Measurements from ENCODE around the gene NHS.

NHS gene

DNA sequence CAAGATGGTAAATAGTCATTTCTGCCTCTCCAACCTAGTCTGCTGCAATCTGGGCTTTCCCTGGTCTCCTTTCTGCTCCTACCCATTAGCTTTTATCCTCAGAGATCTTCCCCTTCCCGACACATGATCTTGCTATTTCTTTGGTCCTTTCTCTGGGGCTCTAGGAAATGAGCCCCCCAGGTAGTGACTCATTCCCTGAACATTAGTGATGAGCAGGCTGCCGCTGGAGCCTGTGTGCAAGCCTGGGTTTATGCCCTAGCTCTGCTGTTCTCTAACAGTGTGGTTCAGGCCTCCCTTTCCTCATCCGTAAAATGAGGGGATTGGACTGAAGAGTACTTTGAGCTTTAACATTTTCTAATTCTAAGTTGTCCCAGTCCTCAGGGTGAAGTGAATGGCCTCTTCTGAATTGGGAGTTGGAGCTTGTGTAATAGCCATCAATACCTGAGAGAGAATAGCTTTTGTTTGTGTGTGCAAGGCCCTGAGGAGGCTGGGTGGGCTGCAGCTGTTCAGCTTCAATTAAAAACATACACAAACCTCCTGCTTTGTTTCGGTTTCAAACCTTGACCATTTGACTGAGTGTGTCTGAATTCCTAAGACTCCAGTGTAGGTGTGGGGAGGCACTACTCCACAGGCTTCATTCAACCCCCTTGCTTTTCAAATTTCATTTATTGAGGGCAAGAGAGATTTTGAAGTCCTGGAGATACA lies 246.7 kb downstream of the NHS start:
- Histone ChIP-seq H3K9me3 (no peaks in the 10 kb centered on the region), H3K36me3 (no peaks in the 10 kb centered on the region), H3K27ac (no peak overlapping the region), H3K27me3 (no peaks in the 10 kb centered on the region), H3K4me3 (no peak overlapping the region), H3K4me1 (peaks cover 0 to 8% (median 0%) of the 10 kb centered on the region in 4 donors)
- TF ChIP-seq, protein P1, sequence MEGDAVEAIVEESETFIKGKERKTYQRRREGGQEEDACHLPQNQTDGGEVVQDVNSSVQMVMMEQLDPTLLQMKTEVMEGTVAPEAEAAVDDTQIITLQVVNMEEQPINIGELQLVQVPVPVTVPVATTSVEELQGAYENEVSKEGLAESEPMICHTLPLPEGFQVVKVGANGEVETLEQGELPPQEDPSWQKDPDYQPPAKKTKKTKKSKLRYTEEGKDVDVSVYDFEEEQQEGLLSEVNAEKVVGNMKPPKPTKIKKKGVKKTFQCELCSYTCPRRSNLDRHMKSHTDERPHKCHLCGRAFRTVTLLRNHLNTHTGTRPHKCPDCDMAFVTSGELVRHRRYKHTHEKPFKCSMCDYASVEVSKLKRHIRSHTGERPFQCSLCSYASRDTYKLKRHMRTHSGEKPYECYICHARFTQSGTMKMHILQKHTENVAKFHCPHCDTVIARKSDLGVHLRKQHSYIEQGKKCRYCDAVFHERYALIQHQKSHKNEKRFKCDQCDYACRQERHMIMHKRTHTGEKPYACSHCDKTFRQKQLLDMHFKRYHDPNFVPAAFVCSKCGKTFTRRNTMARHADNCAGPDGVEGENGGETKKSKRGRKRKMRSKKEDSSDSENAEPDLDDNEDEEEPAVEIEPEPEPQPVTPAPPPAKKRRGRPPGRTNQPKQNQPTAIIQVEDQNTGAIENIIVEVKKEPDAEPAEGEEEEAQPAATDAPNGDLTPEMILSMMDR (IDR thresholded peaks at IDR 0.05) = no peak
- no peak for DNase-seq
- intact Hi-C loops (cut with DNase I; ENCODE audit: low total_unique reads) = no loop called here

DNA sequence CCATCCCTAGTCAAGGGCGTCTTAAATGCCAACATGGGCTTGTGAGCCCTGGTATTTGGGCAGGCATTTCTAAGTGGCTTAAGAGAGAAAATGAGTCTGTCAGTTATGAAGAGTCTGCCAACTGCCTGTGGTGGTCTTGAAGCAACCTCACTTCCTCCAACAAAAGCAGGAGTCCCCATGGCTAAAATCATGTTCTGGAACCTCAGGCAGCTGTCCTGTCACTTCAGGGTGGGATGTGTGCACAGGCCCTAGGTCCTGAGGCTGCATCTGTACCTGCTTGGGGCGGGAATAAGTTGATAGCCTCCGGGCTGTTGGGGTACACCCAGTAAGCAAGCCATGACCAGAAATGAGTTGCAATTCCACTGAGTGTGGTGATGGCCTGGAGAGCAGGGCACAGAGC lies 247.3 kb downstream of the NHS start:
- Histone ChIP-seq H3K27ac (no peak overlapping the region), H3K9me3 (no peaks in the 10 kb centered on the region), H3K36me3 (no peaks in the 10 kb centered on the region), H3K27me3 (no peaks in the 10 kb centered on the region), H3K4me3 (no peak overlapping the region), H3K4me1 (peaks cover 0 to 14% (median 1%) of the 10 kb centered on the region in 4 donors)
- TF ChIP-seq, protein P1 (IDR thresholded peaks at IDR 0.05) = no peak
- no peak for DNase-seq
- intact Hi-C loops (cut with DNase I; ENCODE audit: low total_unique reads) = no loop called here

DNA sequence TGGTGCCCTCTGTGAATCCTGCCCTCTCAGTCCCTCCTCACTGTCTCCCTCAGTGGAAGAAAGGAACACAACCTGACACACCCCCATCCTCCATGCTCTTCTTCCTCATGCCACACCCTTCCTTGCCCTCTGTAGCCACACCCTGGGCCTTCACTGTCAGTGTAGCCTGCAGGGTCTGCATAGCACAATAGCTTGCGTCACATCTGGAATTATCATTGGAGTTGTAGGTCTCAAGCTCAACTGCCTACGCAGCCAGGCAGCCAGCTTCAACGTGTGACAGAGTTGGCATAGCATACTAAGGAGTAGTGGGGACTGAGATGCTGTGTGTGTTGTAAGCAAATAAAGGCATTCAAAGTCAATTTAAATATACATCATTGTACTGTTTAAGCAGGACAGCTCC lies 248.8 kb downstream of the NHS start:
- H3K27ac ChIP-seq = no peak overlapping the region
- peaks cover 0 to 24% (median 1%) of the 10 kb centered on the region in 4 donors for H3K4me1 ChIP-seq
- intact Hi-C loops (cut with DNase I; ENCODE audit: low total_unique reads) = no loop called here
- no peaks in the 10 kb centered on the region for H3K9me3 ChIP-seq
- H3K4me3 ChIP-seq = no peak overlapping the region
- H3K27me3 ChIP-seq = no peaks in the 10 kb centered on the region
- H3K36me3 ChIP-seq = no peaks in the 10 kb centered on the region
- TF ChIP-seq, protein P1 (IDR thresholded peaks at IDR 0.05) = no peak
- DNase-seq = no peak

DNA sequence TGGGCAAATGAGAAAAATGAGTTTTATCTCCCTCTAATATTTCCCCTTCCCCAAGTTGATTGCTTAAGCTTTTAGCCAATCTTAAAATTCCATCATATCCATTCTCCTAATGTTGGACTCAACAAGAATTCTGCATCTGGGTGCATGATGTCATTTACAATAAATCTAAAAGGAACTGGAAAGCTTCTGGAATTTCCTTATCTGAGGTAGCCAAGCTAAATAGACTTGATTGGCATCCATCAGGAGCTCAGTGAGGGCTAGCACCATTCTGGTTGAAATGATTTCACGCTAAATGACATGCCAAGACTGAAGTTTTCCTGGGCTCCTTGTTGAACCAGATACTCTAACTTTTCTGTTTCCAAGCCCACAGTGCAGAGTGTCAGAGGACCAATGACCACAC lies 252.0 kb downstream of the NHS start:
- Histone ChIP-seq H3K27me3 (no peaks in the 10 kb centered on the region), H3K9me3 (no peaks in the 10 kb centered on the region), H3K27ac (no peak overlapping the region), H3K36me3 (no peaks in the 10 kb centered on the region), H3K4me3 (no peak overlapping the region), H3K4me1 (peaks cover 0 to 34% (median 1%) of the 10 kb centered on the region in 4 donors)
- DNase-seq = no peak
- TF ChIP-seq, protein P1 (IDR thresholded peaks at IDR 0.05) = no peak
- intact Hi-C loops (cut with DNase I; ENCODE audit: low total_unique reads) = no loop called here

DNA sequence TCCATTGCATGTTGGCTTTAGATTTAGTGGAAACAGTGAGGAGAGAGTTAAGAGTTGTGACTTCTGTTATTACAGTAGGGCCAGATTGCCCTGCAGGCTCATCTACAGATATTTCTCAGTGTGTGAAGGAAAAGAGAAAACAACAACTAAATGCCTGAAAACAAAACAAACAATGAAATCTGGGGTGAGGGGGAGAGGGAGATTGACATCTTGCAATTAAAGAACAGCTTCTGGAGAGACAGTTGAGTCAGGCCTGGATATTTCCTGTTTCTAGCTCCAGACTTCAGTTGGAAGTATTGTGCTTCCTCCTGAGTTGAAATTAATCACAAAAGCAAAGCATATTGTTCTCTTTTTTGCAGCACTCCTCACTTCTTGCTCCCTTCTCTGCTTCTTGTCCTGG lies 254.0 kb downstream of the NHS start:
- TF ChIP-seq, protein P1 (IDR thresholded peaks at IDR 0.05) = no peak
- Histone ChIP-seq H3K36me3 (no peaks in the 10 kb centered on the region), H3K4me1 (peaks cover 0 to 47% (median 4%) of the 10 kb centered on the region in 4 donors), H3K27ac (no peak overlapping the region), H3K27me3 (no peaks in the 10 kb centered on the region), H3K4me3 (no peak overlapping the region), H3K9me3 (no peaks in the 10 kb centered on the region)
- DNase-seq = no peak
- intact Hi-C loops (cut with DNase I; ENCODE audit: low total_unique reads) = no loop called here
